ENCODE data around the gene RNF214. TPM values are rescaled to one million over a fixed set of nuclear protein-coding genes. Genes with fewer than 3 reads are reported as not detected.

RNF214 gene
- total RNA-seq, 2 experiments from 2014 or later, result 16.6 to 17.3 TPM

Other genes with a start within 250 kb of the RNF214 start
- gene SIK3, start 134.2 kb upstream of the RNF214 start, total RNA-seq, result 10 to 100 TPM; 22.8 to 24.0 TPM
- gene PAFAH1B2, start 88.4 kb upstream of the RNF214 start, total RNA-seq, result 10 to 100 TPM; 67.5 to 67.6 TPM
- gene SIDT2, start 53.9 kb upstream of the RNF214 start, total RNA-seq, result 1 to 10 TPM; 8.0 to 8.7 TPM
- gene TAGLN, start 33.3 kb upstream of the RNF214 start, total RNA-seq, result 1 to 10 TPM; 2.0 TPM
- 10 to 100 TPM; 85.0 to 85.9 TPM for gene PCSK7, start 598 bp upstream of the RNF214 start, total RNA-seq
- 1 to 10 TPM; 3.1 to 3.8 TPM for gene BACE1-AS, start 58.7 kb downstream of the RNF214 start, total RNA-seq
- 1 to 10 TPM in 1 of 2 experiments, under 1 TPM in 1; 0.90 to 1.2 TPM for gene BACE1, start 83.6 kb downstream of the RNF214 start, total RNA-seq
- gene CEP164, start 95.2 kb downstream of the RNF214 start, total RNA-seq, result 10 to 100 TPM; 24.8 to 28.3 TPM